Neural cell (in vitro differentiated cells): ENCODE measurements around the gene AIMP1. TPM values are rescaled to one million over a fixed set of nuclear protein-coding genes. Genes with fewer than 3 reads are reported as not detected.
A peak's percentile ranks its signal among the peaks of the same experiment; 100 is the strongest.

ENCODE experiments used
- H2AFZ ChIP-seq: fragments of 200-600, 300-800 bp; sonication (generic), shearing (Covaris generic); 2 replicates; pipeline ENCODE4 v1.6.0; 2014; ENCODE audit warnings: low read depth, mild to moderate bottlenecking, antibody characterized with exemption, low read length, moderate library complexity
- H3F3A ChIP-seq: fragments of 200-600 bp; shearing (Covaris generic); 2 replicates; pipeline ENCODE4 v1.6.1; 2016; ENCODE audit warnings: mild to moderate bottlenecking, moderate library complexity, mixed read lengths, antibody characterized with exemption, low read length; ENCODE audit not compliant: insufficient read depth, poor library complexity, severe bottlenecking
- H3K27ac ChIP-seq: fragments of 200-600, 300-800 bp; sonication (generic), shearing (Covaris generic); 2 replicates; pipeline ENCODE4 v1.5.1; 2014; ENCODE audit warnings: mild to moderate bottlenecking, low read length, moderate library complexity
- H3K27me3 ChIP-seq: fragments of 300-800, 200-600 bp; sonication (generic), shearing (Covaris generic); 2 replicates; pipeline ENCODE4 v1.6.0; 2014; ENCODE audit warnings: mild to moderate bottlenecking, low read depth, low read length, moderate library complexity; ENCODE audit not compliant: insufficient read depth
- H3K36me3 ChIP-seq: fragments of 300-800, 200-600 bp; sonication (generic), shearing (Covaris generic); 2 replicates; pipeline ENCODE4 v1.5.1; 2014; ENCODE audit warnings: mild to moderate bottlenecking, antibody characterized with exemption, low read length, moderate library complexity; ENCODE audit not compliant: insufficient read depth
- H3K4me2 ChIP-seq: fragments of 300-800, 200-600 bp; sonication (generic), shearing (Covaris generic); 2 replicates; pipeline ENCODE4 v1.6.0; 2014; ENCODE audit warnings: mild to moderate bottlenecking, low read length
- H3K4me3 ChIP-seq: fragments of 300-800, 200-600 bp; sonication (generic), shearing (Covaris generic); 2 replicates; pipeline ENCODE4 v1.5.1; 2014; ENCODE audit warnings: mild to moderate bottlenecking, low read length, moderate library complexity
- H3K79me2 ChIP-seq: fragments of 200-600 bp; shearing (Covaris generic); replicated peaks from 2 replicates; pipeline ENCODE4 v1.6.0; 2014; ENCODE audit warnings: mild to moderate bottlenecking, low read length, moderate library complexity; ENCODE audit not compliant: insufficient read depth
- H3K9ac ChIP-seq: fragments of 300-800, 200-600 bp; sonication (generic), shearing (Covaris generic); 2 replicates; pipeline ENCODE4 v1.6.1; 2016; ENCODE audit warnings: mild to moderate bottlenecking, low read length, mixed read lengths
- H3K9me2 ChIP-seq: fragments of 200-600 bp; shearing (Covaris generic); 2 replicates; pipeline ENCODE4 v1.6.1; 2016; ENCODE audit warnings: mild to moderate bottlenecking, low read length, mixed read lengths; ENCODE audit not compliant: insufficient read depth
- H3K9me3 ChIP-seq: fragments of 200-600, 300-800 bp; sonication (generic), shearing (Covaris generic); 2 replicates; pipeline ENCODE4 v1.6.1; 2016; ENCODE audit warnings: mild to moderate bottlenecking, mixed run types, low read length, moderate library complexity, mixed read lengths
- H4K20me1 ChIP-seq: fragments of 200-600 bp; shearing (Covaris generic); 2 replicates; pipeline ENCODE4 v1.6.1; 2016; ENCODE audit warnings: mild to moderate bottlenecking, mixed run types; ENCODE audit not compliant: insufficient read depth
- EP300 ChIP-seq: fragments of 450-650 bp; conservative IDR thresholded peaks from 2 replicates; pipeline ENCODE4 v1.6.1; 2014; ENCODE audit warnings: antibody characterized with exemption, mild to moderate bottlenecking, moderate library complexity; ENCODE audit not compliant: poor library complexity, severe bottlenecking
- EZH2 ChIP-seq: fragments of 200-600, 300-800 bp; shearing (Covaris generic), sonication (generic); IDR thresholded peaks from 2 replicates; pipeline ENCODE4 v1.6.1; 2014; ENCODE audit warnings: antibody characterized with exemption, low read length, borderline replicate concordance, mild to moderate bottlenecking; ENCODE audit not compliant: insufficient read depth, poor library complexity, severe bottlenecking
- MXI1 ChIP-seq: fragments of 450-650 bp; conservative IDR thresholded peaks from 2 replicates; pipeline ENCODE4 v1.6.1; 2014; ENCODE audit warnings: antibody characterized with exemption, mild to moderate bottlenecking; ENCODE audit not compliant: poor library complexity, severe bottlenecking
- POLR2AphosphoS5 ChIP-seq: IDR thresholded peaks from 2 replicates; pipeline ENCODE4 v1.6.1; 2012
- RAD21 ChIP-seq: fragments of 450-650 bp; conservative IDR thresholded peaks from 2 replicates; pipeline ENCODE4 v1.6.1; 2014; ENCODE audit warnings: antibody characterized with exemption, mild to moderate bottlenecking, moderate library complexity
- SMC3 ChIP-seq: fragments of 450-650 bp; conservative IDR thresholded peaks from 2 replicates; pipeline ENCODE4 v1.6.1; 2014; ENCODE audit warnings: antibody characterized with exemption, mild to moderate bottlenecking, moderate library complexity; ENCODE audit not compliant: poor library complexity
- TAF1 ChIP-seq: IDR thresholded peaks from 2 replicates; pipeline ENCODE4 v1.6.1; 2012; ENCODE audit warnings: low read depth
- polyA plus RNA-seq: library from polyadenylated mRNA; depleted of rRNA; stranded (reverse); fragments of >200 nt; gene quantifications from 2 replicates; pipeline ENCODE4 v1.2.3, GENCODE V29; 2014
- TF ChIP-seq, protein P1 (sequence below): IDR thresholded peaks from 2 replicates; pipeline ENCODE4 v1.6.1; 2012; ENCODE audit warnings: borderline replicate concordance
- TF ChIP-seq, protein P2 (sequence below): fragments of 450-650 bp; IDR thresholded peaks from 2 replicates; pipeline ENCODE4 v1.5.1; 2014; ENCODE audit warnings: antibody characterized with exemption, mild to moderate bottlenecking, moderate library complexity; ENCODE audit not compliant: poor library complexity, severe bottlenecking

AIMP1 gene
- polyA plus RNA-seq, 1 donor from 2014 or later = 46.5 TPM

DNA sequence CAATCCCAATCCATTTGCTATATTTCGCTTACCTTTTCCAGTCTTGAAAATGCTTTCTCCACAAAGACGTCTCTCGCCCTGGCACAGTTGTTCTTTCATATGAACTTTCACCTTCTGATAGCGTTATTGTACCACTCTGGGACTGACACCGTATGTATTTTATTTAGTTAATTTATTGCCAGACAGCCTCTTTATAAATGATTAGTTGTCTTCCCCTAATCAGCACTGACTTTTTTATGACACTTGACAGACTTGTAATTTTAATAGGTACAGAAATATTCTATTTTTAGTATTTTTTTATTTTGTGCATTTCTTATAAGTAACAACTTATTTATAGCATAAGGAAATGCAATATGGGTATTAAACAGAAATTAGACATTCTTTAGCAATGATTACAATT lies 52.3 kb downstream of the AIMP1 start, which contains the start of gene GIMD1:
GIMD1 (minus strand) TSS at position 101 of the 400 bp plus-strand sequence. CDS start 1,343 bp downstream, outside the sequence.
- no peak within 1 kb of the TSS for H2AFZ ChIP-seq
- TF ChIP-seq EP300 (no peak), SMC3 (no peak), EZH2 (no peak), RAD21 (no peak), TAF1 (no peak), POLR2AphosphoS5 (no peak), MXI1 (no peak)
- TF ChIP-seq, protein P1, sequence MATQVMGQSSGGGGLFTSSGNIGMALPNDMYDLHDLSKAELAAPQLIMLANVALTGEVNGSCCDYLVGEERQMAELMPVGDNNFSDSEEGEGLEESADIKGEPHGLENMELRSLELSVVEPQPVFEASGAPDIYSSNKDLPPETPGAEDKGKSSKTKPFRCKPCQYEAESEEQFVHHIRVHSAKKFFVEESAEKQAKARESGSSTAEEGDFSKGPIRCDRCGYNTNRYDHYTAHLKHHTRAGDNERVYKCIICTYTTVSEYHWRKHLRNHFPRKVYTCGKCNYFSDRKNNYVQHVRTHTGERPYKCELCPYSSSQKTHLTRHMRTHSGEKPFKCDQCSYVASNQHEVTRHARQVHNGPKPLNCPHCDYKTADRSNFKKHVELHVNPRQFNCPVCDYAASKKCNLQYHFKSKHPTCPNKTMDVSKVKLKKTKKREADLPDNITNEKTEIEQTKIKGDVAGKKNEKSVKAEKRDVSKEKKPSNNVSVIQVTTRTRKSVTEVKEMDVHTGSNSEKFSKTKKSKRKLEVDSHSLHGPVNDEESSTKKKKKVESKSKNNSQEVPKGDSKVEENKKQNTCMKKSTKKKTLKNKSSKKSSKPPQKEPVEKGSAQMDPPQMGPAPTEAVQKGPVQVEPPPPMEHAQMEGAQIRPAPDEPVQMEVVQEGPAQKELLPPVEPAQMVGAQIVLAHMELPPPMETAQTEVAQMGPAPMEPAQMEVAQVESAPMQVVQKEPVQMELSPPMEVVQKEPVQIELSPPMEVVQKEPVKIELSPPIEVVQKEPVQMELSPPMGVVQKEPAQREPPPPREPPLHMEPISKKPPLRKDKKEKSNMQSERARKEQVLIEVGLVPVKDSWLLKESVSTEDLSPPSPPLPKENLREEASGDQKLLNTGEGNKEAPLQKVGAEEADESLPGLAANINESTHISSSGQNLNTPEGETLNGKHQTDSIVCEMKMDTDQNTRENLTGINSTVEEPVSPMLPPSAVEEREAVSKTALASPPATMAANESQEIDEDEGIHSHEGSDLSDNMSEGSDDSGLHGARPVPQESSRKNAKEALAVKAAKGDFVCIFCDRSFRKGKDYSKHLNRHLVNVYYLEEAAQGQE = no peak
- TF ChIP-seq, protein P2, sequence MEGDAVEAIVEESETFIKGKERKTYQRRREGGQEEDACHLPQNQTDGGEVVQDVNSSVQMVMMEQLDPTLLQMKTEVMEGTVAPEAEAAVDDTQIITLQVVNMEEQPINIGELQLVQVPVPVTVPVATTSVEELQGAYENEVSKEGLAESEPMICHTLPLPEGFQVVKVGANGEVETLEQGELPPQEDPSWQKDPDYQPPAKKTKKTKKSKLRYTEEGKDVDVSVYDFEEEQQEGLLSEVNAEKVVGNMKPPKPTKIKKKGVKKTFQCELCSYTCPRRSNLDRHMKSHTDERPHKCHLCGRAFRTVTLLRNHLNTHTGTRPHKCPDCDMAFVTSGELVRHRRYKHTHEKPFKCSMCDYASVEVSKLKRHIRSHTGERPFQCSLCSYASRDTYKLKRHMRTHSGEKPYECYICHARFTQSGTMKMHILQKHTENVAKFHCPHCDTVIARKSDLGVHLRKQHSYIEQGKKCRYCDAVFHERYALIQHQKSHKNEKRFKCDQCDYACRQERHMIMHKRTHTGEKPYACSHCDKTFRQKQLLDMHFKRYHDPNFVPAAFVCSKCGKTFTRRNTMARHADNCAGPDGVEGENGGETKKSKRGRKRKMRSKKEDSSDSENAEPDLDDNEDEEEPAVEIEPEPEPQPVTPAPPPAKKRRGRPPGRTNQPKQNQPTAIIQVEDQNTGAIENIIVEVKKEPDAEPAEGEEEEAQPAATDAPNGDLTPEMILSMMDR = no peak
- H3K9ac ChIP-seq = no peak within 1 kb of the TSS
- no peaks in the 10 kb centered on the region for H3K27me3 ChIP-seq
- H3K9me3 ChIP-seq = no peaks in the 10 kb centered on the region
- H3K9me2 ChIP-seq = no peaks in the 10 kb centered on the region
- no peaks in the 10 kb centered on the region for H4K20me1 ChIP-seq
- H3K27ac ChIP-seq = no peak within 1 kb of the TSS
- no peaks in the 10 kb centered on the region for H3K36me3 ChIP-seq
- H3K79me2 ChIP-seq = no peaks in the 10 kb centered on the region
- H3F3A ChIP-seq = no peaks in the 10 kb centered on the region
- no peak within 1 kb of the TSS for H3K4me3 ChIP-seq
- H3K4me2 ChIP-seq = no peak within 1 kb of the TSS

DNA sequence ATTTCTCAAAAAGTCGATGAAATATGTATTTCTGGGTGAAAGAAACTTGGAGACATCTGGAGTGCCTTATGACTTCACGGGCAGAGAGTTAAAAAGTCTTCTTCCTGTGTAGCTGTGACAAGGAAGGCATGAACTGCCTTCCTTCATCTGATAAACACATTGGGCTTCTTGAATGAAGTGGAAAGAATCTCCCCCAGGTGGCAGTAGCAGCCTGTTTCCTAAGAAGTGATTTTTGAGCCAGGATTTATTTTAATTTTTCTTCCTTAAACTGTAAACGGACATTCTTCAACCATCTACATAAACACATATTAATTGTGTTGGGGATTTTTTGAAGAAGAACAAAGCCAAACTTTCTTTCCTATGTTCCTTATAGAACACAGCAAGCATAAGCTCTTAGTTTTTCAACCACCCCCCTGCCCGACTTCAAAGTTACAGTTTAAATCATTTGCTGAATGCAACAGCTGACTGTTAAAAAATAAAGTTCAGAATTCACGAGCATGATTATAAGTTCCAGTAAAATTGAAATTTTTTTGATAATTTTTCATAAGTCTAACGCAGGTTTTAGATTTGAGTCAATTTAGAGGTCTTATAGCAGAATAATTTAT lies 53.2 kb downstream of the AIMP1 start:
- Histone ChIP-seq H3K4me2 (no peak overlapping the region), H3K79me2 (no peaks in the 10 kb centered on the region), H3K9me3 (no peaks in the 10 kb centered on the region), H3K36me3 (no peaks in the 10 kb centered on the region), H3K9ac (no peak overlapping the region), H3K4me3 (no peak overlapping the region), H3K27ac (no peak overlapping the region), H3K27me3 (no peaks in the 10 kb centered on the region), H4K20me1 (no peaks in the 10 kb centered on the region), H3K9me2 (no peaks in the 10 kb centered on the region), H3F3A (no peaks in the 10 kb centered on the region), H2AFZ (no peak overlapping the region)
- TF ChIP-seq TAF1 (no peak), EP300 (no peak), SMC3 (peak; percentile 89), RAD21 (peak; percentile 85), MXI1 (no peak), EZH2 (no peak), POLR2AphosphoS5 (no peak)
- TF ChIP-seq, protein P2 = peak; percentile 82
- TF ChIP-seq, protein P1 = no peak
